Nephron progenitor cell (in vitro differentiated cells): ENCODE data around the gene KIRREL1.

Experiments used
- DNase-seq: peaks from one replicate; pipeline ENCODE4 v3.0.0; 2021
- H3K27ac Mint-ChIP-seq: 2 replicates; pipeline ENCODE4 v1.8.0; 2021; ENCODE audit warnings: mild to moderate bottlenecking, moderate library complexity, mixed read lengths
- H3K27me3 Mint-ChIP-seq: 2 replicates; pipeline ENCODE4 v1.8.0; 2021; ENCODE audit warnings: mild to moderate bottlenecking, low read depth, mixed read lengths; ENCODE audit not compliant: poor library complexity
- H3K36me3 Mint-ChIP-seq: 2 replicates; pipeline ENCODE4 v1.8.0; 2021; ENCODE audit warnings: low read depth, mixed read lengths
- H3K4me1 Mint-ChIP-seq: 2 replicates; pipeline ENCODE4 v1.8.0; 2021; ENCODE audit warnings: mixed read lengths
- H3K4me3 Mint-ChIP-seq: 2 replicates; pipeline ENCODE4 v1.8.0; 2021; ENCODE audit warnings: mild to moderate bottlenecking, moderate library complexity, mixed read lengths
- H3K9me3 Mint-ChIP-seq: 2 replicates; pipeline ENCODE4 v1.8.0; 2021; ENCODE audit warnings: mild to moderate bottlenecking, moderate library complexity, mixed read lengths
- TF ChIP-seq, protein P1 (sequence below): fragments of 200-600 bp; sonication (generic); IDR thresholded peaks from 2 replicates; pipeline ENCODE4 v1.5.0; 2021; ENCODE audit warnings: antibody characterized with exemption

KIRREL1 gene

DNA sequence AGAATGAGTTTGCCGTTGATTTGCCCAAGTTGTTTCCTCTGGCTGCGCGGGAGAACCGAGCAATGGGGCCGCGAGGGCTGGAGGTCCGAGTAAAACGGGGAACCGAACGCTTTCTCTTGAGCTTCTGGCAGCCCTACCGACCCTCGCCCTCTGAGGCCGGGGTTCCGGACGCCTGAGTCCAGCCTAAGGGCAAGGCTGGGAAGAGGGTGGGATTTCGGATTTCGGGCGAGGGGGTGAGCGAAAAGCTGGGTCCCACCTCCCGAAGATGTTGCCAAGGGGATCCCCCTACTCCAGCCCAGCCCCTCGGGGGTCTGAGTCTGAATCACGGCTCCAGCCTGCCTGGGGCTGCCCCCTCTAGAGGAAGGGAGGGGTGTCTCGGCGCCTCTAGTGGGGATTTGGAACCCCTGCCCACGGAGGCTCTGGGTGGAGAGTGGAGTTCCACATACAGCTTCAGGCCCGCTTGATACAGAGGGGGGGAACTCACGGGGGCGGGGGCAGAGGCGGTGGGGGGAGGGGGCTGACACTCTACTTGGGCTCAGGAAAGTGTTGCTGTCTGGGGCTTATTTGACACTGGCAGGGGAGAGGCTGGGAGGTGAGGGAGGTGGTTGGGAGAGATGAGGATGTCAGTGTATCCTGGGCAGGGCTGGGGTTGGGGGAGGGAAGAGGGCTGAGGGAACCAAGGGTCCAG is 617 bp downstream of the KIRREL1 start:
- TF ChIP-seq, protein P1, sequence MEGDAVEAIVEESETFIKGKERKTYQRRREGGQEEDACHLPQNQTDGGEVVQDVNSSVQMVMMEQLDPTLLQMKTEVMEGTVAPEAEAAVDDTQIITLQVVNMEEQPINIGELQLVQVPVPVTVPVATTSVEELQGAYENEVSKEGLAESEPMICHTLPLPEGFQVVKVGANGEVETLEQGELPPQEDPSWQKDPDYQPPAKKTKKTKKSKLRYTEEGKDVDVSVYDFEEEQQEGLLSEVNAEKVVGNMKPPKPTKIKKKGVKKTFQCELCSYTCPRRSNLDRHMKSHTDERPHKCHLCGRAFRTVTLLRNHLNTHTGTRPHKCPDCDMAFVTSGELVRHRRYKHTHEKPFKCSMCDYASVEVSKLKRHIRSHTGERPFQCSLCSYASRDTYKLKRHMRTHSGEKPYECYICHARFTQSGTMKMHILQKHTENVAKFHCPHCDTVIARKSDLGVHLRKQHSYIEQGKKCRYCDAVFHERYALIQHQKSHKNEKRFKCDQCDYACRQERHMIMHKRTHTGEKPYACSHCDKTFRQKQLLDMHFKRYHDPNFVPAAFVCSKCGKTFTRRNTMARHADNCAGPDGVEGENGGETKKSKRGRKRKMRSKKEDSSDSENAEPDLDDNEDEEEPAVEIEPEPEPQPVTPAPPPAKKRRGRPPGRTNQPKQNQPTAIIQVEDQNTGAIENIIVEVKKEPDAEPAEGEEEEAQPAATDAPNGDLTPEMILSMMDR: no peak
- Mint-ChIP-seq H3K4me3 (peak overlapping the region; percentile 88), H3K9me3 (no peaks in the 10 kb centered on the region), H3K27me3 (peaks cover 33% of the 10 kb centered on the region), H3K36me3 (no peaks in the 10 kb centered on the region), H3K27ac (peak overlapping the region; percentile 84), H3K4me1 (peaks cover 57% of the 10 kb centered on the region)
- DNase-seq: peak; percentile 51

GRCh38 chr1:157994704-157995582 is 1.5 kb downstream of the KIRREL1 start:
- Mint-ChIP-seq H3K27ac (peak overlapping the region; percentile 84), H3K27me3 (peaks cover 28% of the 10 kb centered on the region), H3K36me3 (no peaks in the 10 kb centered on the region), H3K4me1 (peaks cover 66% of the 10 kb centered on the region), H3K9me3 (no peaks in the 10 kb centered on the region), H3K4me3 (peak overlapping the region; percentile 88)
- no peak for DNase-seq
- TF ChIP-seq, protein P1: no peak

DNA sequence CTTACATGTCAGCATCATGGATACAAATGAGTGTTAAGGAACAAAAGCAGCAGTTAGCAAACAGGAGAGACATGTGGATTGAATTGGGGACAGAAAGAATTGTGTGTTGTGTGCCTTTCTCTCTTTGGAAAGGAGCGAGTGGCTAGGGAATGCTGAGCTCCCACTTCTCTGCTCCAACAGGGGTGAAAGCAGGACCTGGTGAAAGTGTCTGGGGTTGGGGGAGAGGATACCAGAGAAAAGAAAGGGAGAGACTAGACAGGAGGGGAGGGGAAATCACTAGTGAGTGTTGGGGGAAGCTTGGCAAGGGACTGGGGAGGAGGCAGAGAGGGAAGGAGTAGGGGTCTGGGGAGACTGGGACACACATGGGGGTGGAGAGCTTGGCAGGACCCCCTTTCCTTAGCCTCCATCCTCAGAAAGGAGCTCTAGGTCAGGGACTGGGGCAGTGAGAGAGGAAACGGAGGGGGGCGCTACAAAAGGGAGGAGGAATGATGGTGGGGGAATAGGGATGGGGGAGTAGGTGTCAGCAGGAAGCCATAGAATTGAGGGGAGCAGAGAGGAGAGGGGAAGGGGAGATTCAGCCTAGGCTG is 2.2 kb downstream of the KIRREL1 start:
- Mint-ChIP-seq H3K27ac (peak overlapping the region; percentile 67), H3K9me3 (no peaks in the 10 kb centered on the region), H3K4me1 (peaks cover 73% of the 10 kb centered on the region), H3K36me3 (no peaks in the 10 kb centered on the region), H3K27me3 (peaks cover 23% of the 10 kb centered on the region), H3K4me3 (peak overlapping the region; percentile 88)
- TF ChIP-seq, protein P1: no peak
- DNase-seq: no peak

DNA sequence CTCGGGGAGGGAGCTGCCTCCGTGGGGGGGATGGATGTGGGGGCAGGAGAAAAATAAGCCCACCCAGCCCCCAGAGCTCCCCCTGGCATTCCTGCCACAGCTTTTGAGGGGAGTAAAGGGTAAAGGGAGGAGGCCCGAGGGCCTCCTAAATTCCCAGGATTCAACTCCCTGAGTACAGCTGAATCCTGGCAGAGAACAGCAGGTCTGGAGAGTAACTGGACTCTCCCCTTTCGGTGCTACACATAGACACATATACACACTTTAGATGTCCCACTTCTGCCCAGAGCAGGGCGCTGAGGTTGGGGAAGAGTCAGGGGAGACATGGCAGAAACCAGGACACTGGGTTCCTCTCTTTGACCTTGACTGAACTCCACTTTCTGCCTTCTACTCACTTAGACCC is 3.0 kb downstream of the KIRREL1 start:
- H3K27ac Mint-ChIP-seq: no peak overlapping the region

DNA sequence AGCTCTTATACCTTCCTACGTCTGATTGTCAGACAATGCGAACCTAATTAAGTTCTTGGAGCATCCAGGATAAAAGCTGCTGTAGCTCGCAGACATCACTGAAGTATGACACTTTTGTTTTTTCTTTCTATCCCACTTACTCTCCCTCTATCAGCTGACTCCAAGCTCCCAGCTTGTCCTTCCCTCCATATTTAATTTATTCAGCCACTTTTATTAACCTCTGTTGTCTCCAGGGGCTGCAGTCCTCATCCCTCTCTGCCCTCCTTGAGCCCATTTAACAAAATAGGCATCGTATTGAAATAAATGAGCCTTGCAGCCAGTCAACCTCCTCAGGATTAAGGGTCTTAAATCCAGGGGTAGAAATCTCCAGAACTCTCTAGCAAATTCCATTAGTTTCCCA is 7.1 kb downstream of the KIRREL1 start:
- Mint-ChIP-seq H3K36me3 (peaks cover 6% of the 10 kb centered on the region), H3K9me3 (no peaks in the 10 kb centered on the region), H3K27ac (peak overlapping the region; percentile 75), H3K4me3 (no peak overlapping the region), H3K4me1 (peaks cover 90% of the 10 kb centered on the region), H3K27me3 (peaks cover 7% of the 10 kb centered on the region)
- DNase-seq: no peak
- TF ChIP-seq, protein P1: no peak

More for the DNA sequence above, 3.0 kb downstream of the KIRREL1 start:
- no peaks in the 10 kb centered on the region for H3K36me3 Mint-ChIP-seq
- TF ChIP-seq, protein P1: no peak
- peaks cover 81% of the 10 kb centered on the region for H3K4me1 Mint-ChIP-seq
- H3K9me3 Mint-ChIP-seq: no peaks in the 10 kb centered on the region
- peaks cover 16% of the 10 kb centered on the region for H3K27me3 Mint-ChIP-seq
- H3K4me3 Mint-ChIP-seq: peak overlapping the region; percentile 88
- DNase-seq: no peak
